A549 treated with GW870086 at 1 μM for 4 hours (cell line): ENCODE data around the gene VPS13C. TPM values are rescaled to one million over a fixed set of nuclear protein-coding genes. Genes with fewer than 3 reads are reported as not detected.

Experiments used
- total RNA-seq: library from RNA; stranded (reverse); fragments of 200-300 nt; extraction: Qiagen RNA extraction; gene quantifications from 5 replicates; pipeline ENCODE4 v1.2.3, GENCODE V29; 2022; ENCODE audit warnings: low read depth

Gene VPS13C, protein sequence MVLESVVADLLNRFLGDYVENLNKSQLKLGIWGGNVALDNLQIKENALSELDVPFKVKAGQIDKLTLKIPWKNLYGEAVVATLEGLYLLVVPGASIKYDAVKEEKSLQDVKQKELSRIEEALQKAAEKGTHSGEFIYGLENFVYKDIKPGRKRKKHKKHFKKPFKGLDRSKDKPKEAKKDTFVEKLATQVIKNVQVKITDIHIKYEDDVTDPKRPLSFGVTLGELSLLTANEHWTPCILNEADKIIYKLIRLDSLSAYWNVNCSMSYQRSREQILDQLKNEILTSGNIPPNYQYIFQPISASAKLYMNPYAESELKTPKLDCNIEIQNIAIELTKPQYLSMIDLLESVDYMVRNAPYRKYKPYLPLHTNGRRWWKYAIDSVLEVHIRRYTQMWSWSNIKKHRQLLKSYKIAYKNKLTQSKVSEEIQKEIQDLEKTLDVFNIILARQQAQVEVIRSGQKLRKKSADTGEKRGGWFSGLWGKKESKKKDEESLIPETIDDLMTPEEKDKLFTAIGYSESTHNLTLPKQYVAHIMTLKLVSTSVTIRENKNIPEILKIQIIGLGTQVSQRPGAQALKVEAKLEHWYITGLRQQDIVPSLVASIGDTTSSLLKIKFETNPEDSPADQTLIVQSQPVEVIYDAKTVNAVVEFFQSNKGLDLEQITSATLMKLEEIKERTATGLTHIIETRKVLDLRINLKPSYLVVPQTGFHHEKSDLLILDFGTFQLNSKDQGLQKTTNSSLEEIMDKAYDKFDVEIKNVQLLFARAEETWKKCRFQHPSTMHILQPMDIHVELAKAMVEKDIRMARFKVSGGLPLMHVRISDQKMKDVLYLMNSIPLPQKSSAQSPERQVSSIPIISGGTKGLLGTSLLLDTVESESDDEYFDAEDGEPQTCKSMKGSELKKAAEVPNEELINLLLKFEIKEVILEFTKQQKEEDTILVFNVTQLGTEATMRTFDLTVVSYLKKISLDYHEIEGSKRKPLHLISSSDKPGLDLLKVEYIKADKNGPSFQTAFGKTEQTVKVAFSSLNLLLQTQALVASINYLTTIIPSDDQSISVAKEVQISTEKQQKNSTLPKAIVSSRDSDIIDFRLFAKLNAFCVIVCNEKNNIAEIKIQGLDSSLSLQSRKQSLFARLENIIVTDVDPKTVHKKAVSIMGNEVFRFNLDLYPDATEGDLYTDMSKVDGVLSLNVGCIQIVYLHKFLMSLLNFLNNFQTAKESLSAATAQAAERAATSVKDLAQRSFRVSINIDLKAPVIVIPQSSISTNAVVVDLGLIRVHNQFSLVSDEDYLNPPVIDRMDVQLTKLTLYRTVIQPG (N-terminal part only)
- 8.0 to 14.1 TPM (median 13.0 TPM) in 5 replicates for total RNA-seq

DNA sequence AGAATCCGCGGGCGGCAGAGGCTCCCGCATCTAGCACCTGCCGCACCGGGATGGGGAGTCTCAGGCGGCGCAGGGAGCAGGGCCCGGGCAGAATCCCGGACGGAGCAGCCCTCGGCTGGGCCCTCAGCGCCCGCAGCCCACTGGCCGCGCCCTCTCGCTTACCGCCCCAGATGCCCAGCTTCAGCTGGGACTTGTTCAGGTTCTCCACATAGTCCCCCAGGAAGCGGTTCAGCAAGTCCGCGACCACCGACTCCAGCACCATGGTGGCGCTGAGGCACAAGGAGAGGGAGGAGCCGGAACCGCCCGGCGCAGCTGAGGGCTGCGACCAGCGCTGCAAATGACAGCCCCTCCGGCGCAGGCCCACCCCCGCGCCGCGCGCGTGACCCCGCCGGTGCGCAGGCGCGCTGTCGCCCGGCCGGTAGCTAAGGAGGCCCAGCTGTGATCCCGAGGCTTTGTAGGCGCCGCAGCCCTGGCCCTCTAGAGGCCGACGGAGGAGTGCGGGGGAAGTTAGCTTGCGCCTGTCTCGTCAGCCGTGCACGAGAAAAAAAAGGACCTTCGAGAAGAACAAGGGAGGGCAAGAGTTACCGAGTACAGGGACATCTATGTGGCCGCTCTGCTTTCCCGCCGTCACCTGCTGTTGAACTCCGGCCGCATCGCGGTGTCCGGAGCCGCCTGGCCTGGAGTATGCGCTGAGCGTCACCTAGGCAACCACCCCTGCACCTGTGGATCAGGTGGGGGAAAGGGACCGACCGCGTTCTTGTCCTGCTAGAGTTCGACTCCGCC lies at the start of gene VPS13C:
Gene VPS13C (minus strand): TSS at position 335 of the 783 bp plus-strand sequence. CDS start 73 bp downstream, at position 262.

DNA sequence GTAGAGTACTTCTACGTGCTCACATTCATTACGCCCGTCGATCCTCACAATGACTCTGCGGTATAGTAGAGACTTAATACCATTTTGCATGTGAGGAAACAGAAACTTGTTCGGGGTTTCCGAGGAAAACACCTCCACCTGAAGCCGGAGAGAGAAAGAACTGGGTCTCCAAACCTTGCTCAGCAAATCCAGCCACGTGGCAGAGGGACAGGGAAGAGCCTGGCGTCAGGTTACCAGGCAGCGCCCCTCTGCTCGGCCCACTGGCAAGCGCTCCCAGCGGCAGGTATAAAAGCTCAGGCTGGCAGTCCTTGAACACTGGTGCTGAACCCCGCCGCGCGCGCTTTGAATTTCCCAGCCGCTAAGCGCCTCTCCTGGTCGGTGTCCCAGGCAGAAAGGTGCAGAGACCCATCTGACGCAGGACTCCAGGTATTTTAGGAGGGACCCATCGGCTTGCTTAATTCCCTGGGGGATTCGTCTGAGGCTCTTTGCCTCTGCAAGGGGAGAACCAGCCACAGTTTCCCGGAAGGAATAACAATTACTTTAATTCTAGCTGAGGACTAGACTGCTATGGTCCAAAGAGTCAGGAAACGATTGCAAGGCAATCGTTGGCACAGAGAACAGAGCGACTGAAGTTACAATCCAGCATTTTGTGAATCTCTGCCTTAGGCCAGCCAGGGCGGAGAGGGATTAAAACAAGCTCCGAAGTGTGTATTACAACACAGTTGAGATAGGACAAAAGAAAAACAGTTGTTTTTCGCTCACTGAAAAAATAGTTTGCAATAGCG lies 6.6 kb upstream of the VPS13C start, which contains the start of gene C2CD4A:
Gene C2CD4A (plus strand): TSS at position 315 of the 785 bp plus-strand sequence. CDS start 637 bp downstream, outside the sequence.

Other genes starting within 250 kb of the VPS13C start
- gene C2CD4A, start 6.5 kb upstream of the VPS13C start, total RNA-seq, result 0.07 to 0.40 TPM (median 0.19 TPM) in 5 replicates
- gene C2CD4B, start 104.8 kb upstream of the VPS13C start, total RNA-seq, result 0.23 to 0.64 TPM (median 0.37 TPM) in 5 replicates